ENCODE measurements around the gene SCGB3A2. TPM values are rescaled to one million over a fixed set of nuclear protein-coding genes. Genes with fewer than 3 reads are reported as not detected.

SCGB3A2 gene
- polyA plus RNA-seq, 1 of the 3 experiments (the other 2 are of a cell fraction) = not detected

DNA sequence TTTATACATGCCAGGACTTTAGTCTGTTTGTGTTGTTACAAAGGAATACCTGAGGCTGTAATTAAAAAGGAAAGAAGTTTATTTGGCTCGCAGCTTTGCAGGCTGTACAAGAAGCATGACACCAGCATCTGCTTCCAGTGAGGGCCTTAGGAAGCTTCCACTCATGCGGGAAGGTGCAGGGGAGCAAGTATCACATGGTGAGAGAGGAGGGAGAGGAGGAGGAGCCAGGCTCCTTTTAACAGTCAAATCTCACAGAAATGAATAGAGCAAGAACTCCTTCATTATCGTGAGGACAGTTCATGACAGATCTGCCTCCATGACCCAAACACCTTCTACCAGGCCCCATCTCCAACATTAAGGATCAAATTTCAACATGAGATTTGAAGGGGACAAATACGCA is 46.5 kb downstream of the SCGB3A2 start:
- 52% methylated on average over 4 of the region's 4 CpGs for WGBS (ENCODE audit: low lambda C conversion rate)
- Histone ChIP-seq H3K4me2 (no peak overlapping the region), H3K36me3 (replicated peaks in 1 of 2; ENCODE audit: control insufficient read depth in 1 of 2, insufficient read depth in 2 of 2, low read length in 1 of 2) (no peaks in the 10 kb centered on the region), H2AFZ (ENCODE audit: low read depth) (no peak overlapping the region), H3K9ac (no peak overlapping the region), H3K27me3 (ENCODE audit: insufficient read depth) (no peaks in the 10 kb centered on the region), H3K9me2 (no peaks in the 10 kb centered on the region), H3K79me2 (ENCODE audit: insufficient read depth) (no peaks in the 10 kb centered on the region), H3F3A (replicated peaks; ENCODE audit: insufficient read depth) (no peaks in the 10 kb centered on the region), H3K4me1 (ENCODE audit: control insufficient read depth in 1 of 2, insufficient read depth in 2 of 2, low read depth in 1 of 2, low read length in 1 of 2) (peaks cover 0 to 5% of the 10 kb centered on the region in 2 experiments; a peak in 1 of 4 replicates), H3K9me3 (no peaks in the 10 kb centered on the region), H3K4me3 (ENCODE audit: low read depth in 2 of 2, low read length in 1 of 2) (no peak overlapping the region), H4K20me1 (ENCODE audit: insufficient read depth) (no peaks in the 10 kb centered on the region), H3K27ac (ENCODE audit: low read depth in 2 of 2, low read length in 1 of 2) (no peak overlapping the region)
- CTCF ChIA-PET = interaction anchor here (1.4 to 2.2 kb wide), 3 partner anchors 10 to 67 kb away, joined by 3 to 10 read pairs (median 6); no protein-coding TSS in a partner anchor
- POLR2A ChIA-PET = no interaction called here
- TF ChIP-seq TCF12 (IDR thresholded peaks at IDR 0.05) (no peak), RAD21 (IDR thresholded peaks at IDR 0.05; ENCODE audit: low read length) (no peak)
- DNase-seq = no peak

DNA sequence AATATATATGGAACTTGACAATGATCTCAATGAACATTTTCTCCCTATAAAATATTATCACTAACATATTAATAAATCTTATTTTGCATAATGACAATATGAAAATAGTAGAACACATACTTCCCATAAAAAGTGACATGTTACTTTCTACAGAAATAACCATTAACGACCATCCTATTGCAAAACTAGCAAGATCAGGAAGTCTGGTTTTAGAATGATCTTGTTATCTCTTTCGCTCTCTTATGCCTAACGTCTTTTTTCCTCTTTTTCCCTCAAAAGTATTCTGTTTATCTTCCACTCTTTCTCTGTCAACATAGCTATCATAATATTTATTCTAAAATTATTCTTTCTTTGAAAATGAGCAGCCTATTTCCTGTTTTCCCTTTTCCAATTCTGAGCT is 49.4 kb downstream of the SCGB3A2 start:
- Histone ChIP-seq H3K9me3 (no peaks in the 10 kb centered on the region), H3K36me3 (replicated peaks in 1 of 2; ENCODE audit: control insufficient read depth in 1 of 2, insufficient read depth in 2 of 2, low read length in 1 of 2) (no peaks in the 10 kb centered on the region), H2AFZ (ENCODE audit: low read depth) (peak overlapping the region; percentile 43; the same call in 1 of the 2 replicates), H3F3A (replicated peaks; ENCODE audit: insufficient read depth) (no peaks in the 10 kb centered on the region), H3K9me2 (no peaks in the 10 kb centered on the region), H3K4me3 (ENCODE audit: low read depth in 2 of 2, low read length in 1 of 2) (no peak overlapping the region), H3K79me2 (ENCODE audit: insufficient read depth) (no peaks in the 10 kb centered on the region), H3K4me2 (no peak overlapping the region), H3K27ac (ENCODE audit: low read depth in 2 of 2, low read length in 1 of 2) (no peak overlapping the region), H4K20me1 (ENCODE audit: insufficient read depth) (no peaks in the 10 kb centered on the region), H3K4me1 (ENCODE audit: control insufficient read depth in 1 of 2, insufficient read depth in 2 of 2, low read depth in 1 of 2, low read length in 1 of 2) (peaks cover 0 to 5% of the 10 kb centered on the region in 2 experiments; a peak in 1 of 4 replicates), H3K27me3 (ENCODE audit: insufficient read depth) (no peaks in the 10 kb centered on the region), H3K9ac (no peak overlapping the region)
- ChIA-PET CTCF (interaction anchor here (1.2 to 1.5 kb wide), 3 partner anchors 21 to 105 kb away, joined by 3 to 8 read pairs (median 3); no protein-coding TSS in a partner anchor), POLR2A (no interaction called here)
- DNase-seq = no peak
- TF ChIP-seq FOXM1 (IDR thresholded peaks at IDR 0.05; ENCODE audit: low read depth) (no peak), FOSL2 (IDR thresholded peaks at IDR 0.05; ENCODE audit: borderline replicate concordance, low read depth) (no peak), TCF12 (IDR thresholded peaks at IDR 0.05) (no peak), TEAD4 (IDR thresholded peaks at IDR 0.05; ENCODE audit: borderline replicate concordance, insufficient read depth) (no peak), FOXJ3 (CRISPR knock-in tag; IDR thresholded peaks at IDR 0.05) (no peak), RAD21 (IDR thresholded peaks at IDR 0.05; ENCODE audit: low read length) (no peak), RCOR1 (IDR thresholded peaks at IDR 0.05; ENCODE audit: low read length) (no peak), JUND (IDR thresholded peaks at IDR 0.05) (no peak), EP300 (IDR thresholded peaks at IDR 0.05; ENCODE audit: borderline replicate concordance in 1 of 2, low read depth in 1 of 2, low read length in 1 of 2) (no peak), TAF1 (IDR thresholded peaks at IDR 0.05; ENCODE audit: borderline replicate concordance, low read depth, low read length) (no peak), GATA2 (CRISPR knock-in tag; IDR thresholded peaks at IDR 0.05) (no peak), SMC3 (IDR thresholded peaks at IDR 0.05; ENCODE audit: low read depth, low read length) (no peak), EZH2phosphoT487 (IDR thresholded peaks at IDR 0.05; ENCODE audit: borderline replicate concordance, low read depth) (no peak), MXI1 (IDR thresholded peaks at IDR 0.05; ENCODE audit: low read depth, low read length) (no peak), CHD2 (IDR thresholded peaks at IDR 0.05; ENCODE audit: low read length, partially characterized antibody) (no peak), RFX5 (IDR thresholded peaks at IDR 0.05; ENCODE audit: low read length) (no peak), RXRA (IDR thresholded peaks at IDR 0.05; ENCODE audit: borderline replicate concordance, low read depth) (no peak)
- TF ChIP-seq, protein P1, sequence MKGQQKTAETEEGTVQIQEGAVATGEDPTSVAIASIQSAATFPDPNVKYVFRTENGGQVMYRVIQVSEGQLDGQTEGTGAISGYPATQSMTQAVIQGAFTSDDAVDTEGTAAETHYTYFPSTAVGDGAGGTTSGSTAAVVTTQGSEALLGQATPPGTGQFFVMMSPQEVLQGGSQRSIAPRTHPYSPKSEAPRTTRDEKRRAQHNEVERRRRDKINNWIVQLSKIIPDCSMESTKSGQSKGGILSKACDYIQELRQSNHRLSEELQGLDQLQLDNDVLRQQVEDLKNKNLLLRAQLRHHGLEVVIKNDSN (IDR thresholded peaks at IDR 0.05; ENCODE audit: borderline replicate concordance, low read depth) = no peak
- TF ChIP-seq, protein P2, sequence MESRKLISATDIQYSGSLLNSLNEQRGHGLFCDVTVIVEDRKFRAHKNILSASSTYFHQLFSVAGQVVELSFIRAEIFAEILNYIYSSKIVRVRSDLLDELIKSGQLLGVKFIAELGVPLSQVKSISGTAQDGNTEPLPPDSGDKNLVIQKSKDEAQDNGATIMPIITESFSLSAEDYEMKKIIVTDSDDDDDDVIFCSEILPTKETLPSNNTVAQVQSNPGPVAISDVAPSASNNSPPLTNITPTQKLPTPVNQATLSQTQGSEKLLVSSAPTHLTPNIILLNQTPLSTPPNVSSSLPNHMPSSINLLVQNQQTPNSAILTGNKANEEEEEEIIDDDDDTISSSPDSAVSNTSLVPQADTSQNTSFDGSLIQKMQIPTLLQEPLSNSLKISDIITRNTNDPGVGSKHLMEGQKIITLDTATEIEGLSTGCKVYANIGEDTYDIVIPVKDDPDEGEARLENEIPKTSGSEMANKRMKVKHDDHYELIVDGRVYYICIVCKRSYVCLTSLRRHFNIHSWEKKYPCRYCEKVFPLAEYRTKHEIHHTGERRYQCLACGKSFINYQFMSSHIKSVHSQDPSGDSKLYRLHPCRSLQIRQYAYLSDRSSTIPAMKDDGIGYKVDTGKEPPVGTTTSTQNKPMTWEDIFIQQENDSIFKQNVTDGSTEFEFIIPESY (IDR thresholded peaks at IDR 0.05; ENCODE audit: borderline replicate concordance, low read depth) = no peak
- TF ChIP-seq, protein P3, sequence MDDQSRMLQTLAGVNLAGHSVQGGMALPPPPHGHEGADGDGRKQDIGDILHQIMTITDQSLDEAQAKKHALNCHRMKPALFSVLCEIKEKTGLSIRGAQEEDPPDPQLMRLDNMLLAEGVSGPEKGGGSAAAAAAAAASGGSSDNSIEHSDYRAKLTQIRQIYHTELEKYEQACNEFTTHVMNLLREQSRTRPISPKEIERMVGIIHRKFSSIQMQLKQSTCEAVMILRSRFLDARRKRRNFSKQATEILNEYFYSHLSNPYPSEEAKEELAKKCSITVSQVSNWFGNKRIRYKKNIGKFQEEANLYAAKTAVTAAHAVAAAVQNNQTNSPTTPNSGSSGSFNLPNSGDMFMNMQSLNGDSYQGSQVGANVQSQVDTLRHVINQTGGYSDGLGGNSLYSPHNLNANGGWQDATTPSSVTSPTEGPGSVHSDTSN (IDR thresholded peaks at IDR 0.05) = no peak
- WGBS (ENCODE audit: low lambda C conversion rate) = 27% methylated on average over 3 of the region's 3 CpGs

Data from SK-N-SH (cell line).